Activated CD4-positive, alpha-beta T cell treated with anti-CD3 and anti-CD28 coated beads for 4 hours (primary cell): Measurements from ENCODE around the gene DCAF12.
"Not testable (repeated sequence)": the region's sequence is repeated elsewhere in the genome, so short reads cannot be mapped to it uniquely, and the experiment has no call there.

Experiments used
- DNase-seq, 2 donors: peaks; one replicate each; pipeline ENCODE4 v3.0.0-alpha.2; 2020

Gene DCAF12

GRCh38 chr9:34059281-34059680 is 67.2 kb downstream of the DCAF12 start:
- DNase-seq: no peak

DNA sequence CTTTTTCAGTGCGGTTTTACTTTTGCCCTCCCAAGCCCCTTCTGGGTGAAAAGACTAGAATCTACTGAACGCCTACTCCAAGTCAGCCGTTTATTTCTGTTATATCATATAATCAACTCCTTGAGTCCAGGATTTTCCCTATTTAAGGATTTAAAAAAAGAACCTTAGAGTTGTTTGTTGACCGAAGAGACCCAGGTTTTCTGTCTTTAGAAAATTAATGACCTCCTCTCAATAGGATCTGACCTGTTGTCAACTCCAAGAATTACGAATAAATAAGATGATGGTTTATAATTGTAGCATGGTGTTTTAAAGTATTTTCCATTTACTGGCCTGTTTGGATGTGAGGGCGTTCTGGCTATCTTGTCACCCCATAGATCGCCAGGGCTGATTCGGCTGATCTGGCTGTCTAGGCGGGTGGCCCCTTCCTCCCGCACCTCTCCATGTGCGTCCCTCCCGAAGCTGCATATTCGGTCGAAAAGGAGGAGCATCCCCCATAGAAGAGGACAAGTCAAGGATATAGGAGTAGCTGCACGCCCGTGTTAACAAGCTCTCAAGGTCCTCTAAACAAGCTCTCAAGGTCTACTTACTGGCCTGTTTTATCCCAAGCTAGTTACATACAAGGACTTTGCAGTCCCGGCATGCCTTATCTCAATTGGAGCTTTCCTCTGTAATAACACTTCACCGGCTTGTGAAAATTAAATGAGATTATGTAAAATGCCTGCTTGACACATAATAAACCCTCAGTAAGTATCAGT is 76.7 kb downstream of the DCAF12 start:
- peak in 1 of 2 donors; percentile 5 for DNase-seq

DNA sequence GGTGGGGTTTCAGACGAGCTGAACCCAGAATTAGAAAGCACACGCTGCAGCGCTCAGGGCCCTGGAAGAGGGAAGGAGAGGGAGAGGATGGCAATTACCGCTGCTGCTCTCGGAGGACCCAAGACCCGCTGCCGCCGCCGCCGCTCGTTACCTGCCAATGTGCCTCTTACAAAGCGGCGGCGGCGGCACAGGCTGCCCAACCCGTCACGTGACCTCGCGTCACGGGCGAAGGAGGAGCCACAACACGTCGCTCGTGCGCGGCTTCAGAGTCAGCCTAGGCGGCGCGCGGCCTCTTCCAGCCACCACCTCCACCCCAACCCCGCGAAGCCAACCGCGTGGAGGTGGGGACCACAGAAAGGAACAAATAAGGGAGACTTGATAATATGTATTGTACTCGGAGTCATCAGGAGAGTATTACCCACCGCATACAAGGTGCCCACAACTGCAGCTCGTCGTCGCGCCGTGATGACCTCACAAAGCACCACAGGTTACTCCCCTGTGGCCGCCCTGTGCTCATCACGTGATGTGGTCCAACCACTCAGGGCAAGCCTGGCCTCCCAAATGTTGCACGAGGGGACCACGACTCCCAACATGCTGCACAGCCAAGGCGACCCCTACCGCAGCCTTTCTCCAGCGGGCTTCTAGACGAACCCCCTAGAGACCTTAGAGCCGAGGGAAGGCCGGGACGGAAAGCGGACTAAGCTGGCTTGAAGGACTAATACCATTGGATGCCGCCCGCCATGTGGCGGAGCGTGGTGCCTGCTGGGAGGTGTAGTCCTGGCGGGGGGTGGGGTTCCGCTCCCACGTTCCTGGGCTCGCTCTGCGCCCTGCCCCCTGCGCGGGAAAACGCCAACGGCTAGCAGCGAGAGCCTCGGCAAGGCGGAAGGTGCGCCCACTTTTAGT is 77.5 kb downstream of the DCAF12 start, which contains the start of gene UBAP2:
Gene UBAP2, minus strand, starts transcription at position 161 of the 903 bp plus-strand sequence. CDS start 31,739 bp downstream, outside the sequence.
- peak; percentile 97 to 98 for DNase-seq

GRCh38 chr9:34047864-34048726 is 78.4 kb downstream of the DCAF12 start:
- peak; percentile 48 to 56 for DNase-seq

GRCh38 chr9:34046784-34047379 is 79.6 kb downstream of the DCAF12 start:
- DNase-seq: no peak

DNA sequence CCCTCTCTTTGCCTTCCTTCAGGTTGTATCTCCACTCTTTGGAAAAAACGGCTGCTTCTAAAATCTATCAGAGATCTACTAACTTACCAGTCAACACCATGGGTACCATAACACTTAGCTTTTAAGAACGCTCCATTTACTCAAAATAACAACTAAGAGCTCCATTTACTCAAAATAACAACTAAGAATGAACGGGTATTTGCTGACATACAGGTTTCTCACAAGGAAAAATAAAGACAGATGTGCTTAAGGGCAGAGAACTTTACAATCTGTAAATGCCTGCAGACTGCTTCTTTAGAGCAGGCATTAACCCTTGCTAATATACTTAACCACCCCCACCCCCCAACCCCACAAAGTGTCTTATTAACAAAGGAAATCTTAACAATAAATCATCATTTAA is 80.6 kb downstream of the DCAF12 start:
- DNase-seq: no peak

- not testable (repeated sequence) for DNase-seq
Measured at GRCh38 chr9:34042074-34042473, 84.4 kb downstream of the DCAF12 start.

DNA sequence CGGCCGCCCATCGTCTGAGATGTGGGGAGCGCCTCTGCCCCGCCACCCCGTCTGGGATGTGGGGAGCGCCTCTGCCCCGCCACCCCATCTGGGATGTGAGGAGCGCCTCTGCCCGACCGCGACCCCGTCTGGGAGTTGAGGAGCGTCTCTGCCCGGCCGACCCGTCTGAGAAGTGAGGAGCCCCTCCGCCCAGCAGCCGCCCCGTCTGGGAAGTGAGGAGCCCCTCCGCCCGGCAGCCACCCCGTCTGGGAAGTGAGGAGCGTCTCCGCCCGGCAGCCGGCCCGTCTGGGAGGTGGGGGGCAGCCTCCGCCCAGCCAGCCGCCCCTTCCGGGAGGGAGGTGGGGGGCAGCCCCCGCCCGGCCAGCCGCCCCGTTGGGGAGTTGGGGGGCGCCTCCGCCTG is 87.6 kb downstream of the DCAF12 start:
- DNase-seq: not testable (repeated sequence)

DNA sequence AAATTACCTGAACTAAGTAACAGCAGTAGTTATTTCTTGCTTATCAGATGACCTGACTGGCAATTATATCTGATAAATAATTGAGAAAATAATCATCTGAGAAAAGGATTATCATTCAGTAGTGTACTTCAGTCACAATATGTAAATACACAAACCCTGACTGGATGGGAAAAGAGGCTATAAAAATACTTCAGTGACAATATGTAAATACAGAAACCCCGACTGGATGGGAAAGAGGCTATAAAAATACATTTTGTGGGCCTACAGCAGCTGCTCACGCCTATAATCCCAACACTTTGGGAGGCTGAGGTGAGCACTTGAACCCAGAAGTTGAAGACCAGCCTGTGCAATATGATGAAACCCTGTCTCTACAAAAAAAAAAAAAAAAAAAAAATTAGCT is 88.9 kb downstream of the DCAF12 start:
- DNase-seq: no peak

DNA sequence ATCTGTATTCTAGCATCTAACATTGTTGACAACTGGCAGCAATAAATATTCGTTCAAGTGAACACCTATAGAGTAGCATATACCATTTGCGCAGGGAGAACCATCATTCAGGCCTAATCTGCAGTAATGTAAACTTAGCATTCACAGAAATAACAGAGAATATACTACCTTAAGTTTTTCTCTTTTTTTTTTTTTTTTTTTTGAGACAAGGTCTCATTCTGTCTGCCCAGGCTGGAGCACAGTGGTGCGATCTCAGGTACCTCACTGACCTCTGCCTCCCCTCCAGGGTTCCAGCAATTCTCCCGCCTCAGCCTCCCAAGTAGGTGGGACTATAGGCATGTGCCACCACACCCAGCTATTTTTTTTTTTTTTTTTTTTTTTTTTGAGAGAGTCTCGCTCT is 89.9 kb downstream of the DCAF12 start:
- no peak for DNase-seq
